ENCODE measurements around the gene PDK4. TPM values are rescaled to one million over a fixed set of nuclear protein-coding genes. Genes with fewer than 3 reads are reported as not detected.

The PDK4 gene
- total and polyA plus RNA-seq, 10 of the 15 experiments (the other 5 are each of a cell fraction or from before 2014, with no cell fraction given), result 0.03 to 0.46 TPM; not detected in 8

GRCh38 chr7:95553939-95554338 is 42.4 kb downstream of the PDK4 start:
- H2AFZ ChIP-seq (ENCODE audit: control insufficient read depth, low read depth, low read length), result no peak overlapping the region
- no peak overlapping the region for H3K4me2 ChIP-seq (ENCODE audit: control insufficient read depth, insufficient read depth)
- no TSS peak for BruUV-seq (replicated peaks)
- FAIRE-seq, result no peak
- no peaks in the 10 kb centered on the region for H4K20me1 ChIP-seq (ENCODE audit: control insufficient read depth, insufficient read depth)
- no peak overlapping the region for H3K27ac ChIP-seq (ENCODE audit: control insufficient read depth, insufficient read depth)
- in situ Hi-C loops (cut with MboI) (no loop called here), intact Hi-C loops (cut with micrococcal nuclease; ENCODE audit: unreplicated experiment) (no loop called here)
- no peaks in the 10 kb centered on the region for H3K4me1 ChIP-seq (ENCODE audit: control insufficient read depth, insufficient read depth, low read length)
- DNase-seq (ENCODE audit: low read depth, low spot score), result no peak
- TF ChIP-seq ZNF622 (IDR thresholded peaks at IDR 0.05) (no peak), GABPA (IDR thresholded peaks at IDR 0.05; ENCODE audit: low read depth) (no peak), CBFB (IDR thresholded peaks at IDR 0.05; ENCODE audit: low read depth) (no peak), JUND (IDR thresholded peaks at IDR 0.05; ENCODE audit: low read depth, low read length) (no peak), BMI1 (IDR thresholded peaks at IDR 0.05; ENCODE audit: borderline replicate concordance) (no peak), ZBTB40 (IDR thresholded peaks at IDR 0.05; ENCODE audit: borderline replicate concordance) (no peak), SPI1 (IDR thresholded peaks at IDR 0.05; ENCODE audit: borderline replicate concordance, insufficient read depth, low read depth, low read length) (no peak), TBL1XR1 (IDR thresholded peaks at IDR 0.05; ENCODE audit: low read depth, low read length) (no peak), SIX5 (IDR thresholded peaks at IDR 0.05; ENCODE audit: low read depth, low read length, severe bottlenecking) (no peak), BRCA1 (IDR thresholded peaks at IDR 0.05; ENCODE audit: low read depth, low read length) (no peak), ATF2 (IDR thresholded peaks at IDR 0.05; ENCODE audit: low read length) (no peak)
- TF ChIP-seq, protein P1, sequence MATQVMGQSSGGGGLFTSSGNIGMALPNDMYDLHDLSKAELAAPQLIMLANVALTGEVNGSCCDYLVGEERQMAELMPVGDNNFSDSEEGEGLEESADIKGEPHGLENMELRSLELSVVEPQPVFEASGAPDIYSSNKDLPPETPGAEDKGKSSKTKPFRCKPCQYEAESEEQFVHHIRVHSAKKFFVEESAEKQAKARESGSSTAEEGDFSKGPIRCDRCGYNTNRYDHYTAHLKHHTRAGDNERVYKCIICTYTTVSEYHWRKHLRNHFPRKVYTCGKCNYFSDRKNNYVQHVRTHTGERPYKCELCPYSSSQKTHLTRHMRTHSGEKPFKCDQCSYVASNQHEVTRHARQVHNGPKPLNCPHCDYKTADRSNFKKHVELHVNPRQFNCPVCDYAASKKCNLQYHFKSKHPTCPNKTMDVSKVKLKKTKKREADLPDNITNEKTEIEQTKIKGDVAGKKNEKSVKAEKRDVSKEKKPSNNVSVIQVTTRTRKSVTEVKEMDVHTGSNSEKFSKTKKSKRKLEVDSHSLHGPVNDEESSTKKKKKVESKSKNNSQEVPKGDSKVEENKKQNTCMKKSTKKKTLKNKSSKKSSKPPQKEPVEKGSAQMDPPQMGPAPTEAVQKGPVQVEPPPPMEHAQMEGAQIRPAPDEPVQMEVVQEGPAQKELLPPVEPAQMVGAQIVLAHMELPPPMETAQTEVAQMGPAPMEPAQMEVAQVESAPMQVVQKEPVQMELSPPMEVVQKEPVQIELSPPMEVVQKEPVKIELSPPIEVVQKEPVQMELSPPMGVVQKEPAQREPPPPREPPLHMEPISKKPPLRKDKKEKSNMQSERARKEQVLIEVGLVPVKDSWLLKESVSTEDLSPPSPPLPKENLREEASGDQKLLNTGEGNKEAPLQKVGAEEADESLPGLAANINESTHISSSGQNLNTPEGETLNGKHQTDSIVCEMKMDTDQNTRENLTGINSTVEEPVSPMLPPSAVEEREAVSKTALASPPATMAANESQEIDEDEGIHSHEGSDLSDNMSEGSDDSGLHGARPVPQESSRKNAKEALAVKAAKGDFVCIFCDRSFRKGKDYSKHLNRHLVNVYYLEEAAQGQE (IDR thresholded peaks at IDR 0.05; ENCODE audit: low read depth, low read length), result no peak
- TF ChIP-seq, protein P2, sequence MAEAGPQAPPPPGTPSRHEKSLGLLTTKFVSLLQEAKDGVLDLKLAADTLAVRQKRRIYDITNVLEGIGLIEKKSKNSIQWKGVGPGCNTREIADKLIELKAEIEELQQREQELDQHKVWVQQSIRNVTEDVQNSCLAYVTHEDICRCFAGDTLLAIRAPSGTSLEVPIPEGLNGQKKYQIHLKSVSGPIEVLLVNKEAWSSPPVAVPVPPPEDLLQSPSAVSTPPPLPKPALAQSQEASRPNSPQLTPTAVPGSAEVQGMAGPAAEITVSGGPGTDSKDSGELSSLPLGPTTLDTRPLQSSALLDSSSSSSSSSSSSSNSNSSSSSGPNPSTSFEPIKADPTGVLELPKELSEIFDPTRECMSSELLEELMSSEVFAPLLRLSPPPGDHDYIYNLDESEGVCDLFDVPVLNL (IDR thresholded peaks at IDR 0.05; ENCODE audit: low read depth, low read length), result no peak
- POLR2A ChIA-PET, result no interaction called here
- WGBS (ENCODE audit: insufficient coverage, insufficient replicate concordance, low lambda C conversion rate, missing lambda C conversion rate), result 21% methylated on average over 2 of the region's 2 CpGs
- H3K79me2 ChIP-seq (ENCODE audit: control insufficient read depth, insufficient read depth, low read length), result no peaks in the 10 kb centered on the region
- RAD21 ChIA-PET (ENCODE audit: unreplicated experiment), result no interaction called here
- no peaks in the 10 kb centered on the region; a peak in 1 of 4 replicates for H3K27me3 ChIP-seq (replicated peaks in 1 of 2; ENCODE audit: control insufficient read depth in 2 of 2, insufficient read depth in 2 of 2, low read length in 1 of 2)
- ATAC-seq, result no peak
- CTCF ChIA-PET, result no interaction called here
- no peak overlapping the region for H3K4me3 ChIP-seq
- no peaks in the 10 kb centered on the region for H3K36me3 ChIP-seq (ENCODE audit: control insufficient read depth in 2 of 2, insufficient read depth in 2 of 2, low read length in 1 of 2)
- no peaks in the 10 kb centered on the region for H3K9me3 ChIP-seq (replicated peaks; ENCODE audit: control insufficient read depth, insufficient read depth, low read length)
- SMC1A ChIA-PET (ENCODE audit: uncharacterized antibody, unreplicated experiment), result no interaction called here
- H3K9ac ChIP-seq (ENCODE audit: control insufficient read depth, insufficient read depth, low read length), result no peak overlapping the region

Data from GM12878 (cell line).